Measurements from ENCODE around the gene CA10.

DNA sequence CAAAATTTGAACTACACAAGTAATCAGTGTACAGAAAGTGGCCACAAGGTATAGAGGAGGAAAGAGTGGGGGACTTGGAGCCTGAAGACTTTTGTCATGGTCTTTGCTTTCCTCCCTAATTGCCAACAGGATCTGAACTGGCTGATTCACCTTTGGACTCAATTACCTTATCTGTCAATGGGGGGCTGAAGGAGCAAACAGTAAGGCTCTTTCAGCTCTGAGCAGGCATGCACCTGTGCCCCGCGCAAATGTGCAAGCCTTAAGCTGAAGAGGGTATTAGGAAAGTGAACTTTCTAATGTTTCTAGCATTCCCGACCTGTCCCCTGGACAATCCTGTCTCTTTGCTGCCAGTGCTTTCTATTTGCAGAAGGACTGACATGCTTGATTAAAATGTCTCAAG lies 302.7 kb downstream of the CA10 start:
- TF ChIP-seq, protein P1, sequence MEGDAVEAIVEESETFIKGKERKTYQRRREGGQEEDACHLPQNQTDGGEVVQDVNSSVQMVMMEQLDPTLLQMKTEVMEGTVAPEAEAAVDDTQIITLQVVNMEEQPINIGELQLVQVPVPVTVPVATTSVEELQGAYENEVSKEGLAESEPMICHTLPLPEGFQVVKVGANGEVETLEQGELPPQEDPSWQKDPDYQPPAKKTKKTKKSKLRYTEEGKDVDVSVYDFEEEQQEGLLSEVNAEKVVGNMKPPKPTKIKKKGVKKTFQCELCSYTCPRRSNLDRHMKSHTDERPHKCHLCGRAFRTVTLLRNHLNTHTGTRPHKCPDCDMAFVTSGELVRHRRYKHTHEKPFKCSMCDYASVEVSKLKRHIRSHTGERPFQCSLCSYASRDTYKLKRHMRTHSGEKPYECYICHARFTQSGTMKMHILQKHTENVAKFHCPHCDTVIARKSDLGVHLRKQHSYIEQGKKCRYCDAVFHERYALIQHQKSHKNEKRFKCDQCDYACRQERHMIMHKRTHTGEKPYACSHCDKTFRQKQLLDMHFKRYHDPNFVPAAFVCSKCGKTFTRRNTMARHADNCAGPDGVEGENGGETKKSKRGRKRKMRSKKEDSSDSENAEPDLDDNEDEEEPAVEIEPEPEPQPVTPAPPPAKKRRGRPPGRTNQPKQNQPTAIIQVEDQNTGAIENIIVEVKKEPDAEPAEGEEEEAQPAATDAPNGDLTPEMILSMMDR (IDR thresholded peaks at IDR 0.05) = no peak
- no peak for TF ChIP-seq POLR2AphosphoS5 (IDR thresholded peaks at IDR 0.05)
- no peak for TF ChIP-seq POLR2A (IDR thresholded peaks at IDR 0.05; ENCODE audit: low read depth)
- no peak for TF ChIP-seq EP300 (IDR thresholded peaks at IDR 0.05)
